HG02763 (cell line): ENCODE measurements around the gene BMPER.

Experiments used
- ATAC-seq: cut with Tn5 transposase; IDR thresholded peaks from one replicate; pipeline ENCODE4 v1.9.1; 2021; ENCODE audit warnings: mild to moderate bottlenecking, moderate library complexity; ENCODE audit not compliant: unreplicated experiment

BMPER gene

DNA sequence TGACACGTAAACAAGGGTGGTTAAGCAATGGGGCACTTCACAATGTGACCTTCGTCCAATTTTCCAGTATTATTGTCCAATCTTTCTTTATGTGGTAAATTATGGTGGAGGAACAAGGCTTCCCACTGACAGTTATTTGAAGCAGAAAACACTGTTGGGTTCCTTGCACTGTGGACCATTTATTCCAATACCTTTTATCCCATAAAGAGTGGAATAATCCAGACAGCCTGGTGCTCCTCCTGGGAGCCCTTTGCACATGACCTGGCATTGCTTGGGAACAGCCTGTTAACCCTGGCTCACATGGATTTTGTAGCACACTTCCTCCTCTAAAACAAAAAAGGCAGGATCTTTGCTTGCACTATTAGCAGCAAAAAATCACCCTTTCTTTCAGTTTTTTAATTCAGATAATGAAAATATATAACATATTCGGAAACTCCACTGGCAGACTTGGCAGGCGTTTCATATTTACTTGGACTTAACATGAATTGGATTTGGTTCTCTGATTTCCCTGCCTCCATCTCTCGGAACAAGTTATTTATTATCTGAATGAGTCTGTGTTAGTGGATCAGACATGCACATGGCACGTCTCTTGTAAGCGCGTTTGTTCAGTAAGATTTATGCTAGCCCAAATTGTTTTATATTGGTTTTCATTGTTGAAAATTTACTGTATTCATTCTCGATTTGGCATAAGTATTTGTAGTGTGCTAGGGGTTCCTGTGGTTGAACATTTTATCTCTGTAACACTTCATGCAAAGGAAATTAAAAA, 59.3 kb downstream of the BMPER start:
- ATAC-seq = no peak

DNA sequence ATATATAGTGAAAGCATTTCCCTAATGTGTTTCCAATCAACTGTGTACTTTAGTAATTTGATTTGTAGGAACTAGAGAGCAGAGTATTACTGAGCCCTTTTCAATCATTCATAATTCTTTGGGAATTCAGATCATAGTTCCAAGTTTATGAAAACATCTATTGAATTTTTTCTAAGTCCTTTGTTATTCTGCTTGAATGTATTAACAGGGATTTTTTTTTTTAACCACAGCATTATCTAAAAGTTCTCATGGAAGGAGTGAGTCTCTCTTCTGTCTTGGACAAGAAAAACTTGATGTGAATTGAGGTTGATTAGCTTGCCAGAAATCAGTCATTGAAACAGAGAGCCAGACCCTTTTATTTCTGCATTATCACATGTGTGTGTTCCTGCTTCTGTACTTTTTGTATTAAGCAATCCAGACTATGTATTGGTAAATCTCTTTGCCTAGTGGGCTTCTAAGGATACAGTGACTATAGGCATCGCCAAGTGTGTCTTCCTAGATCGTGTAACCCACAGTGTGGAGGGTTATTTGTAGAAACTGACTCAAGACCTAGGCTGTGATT, 59.9 kb downstream of the BMPER start:
- no peak for ATAC-seq

DNA sequence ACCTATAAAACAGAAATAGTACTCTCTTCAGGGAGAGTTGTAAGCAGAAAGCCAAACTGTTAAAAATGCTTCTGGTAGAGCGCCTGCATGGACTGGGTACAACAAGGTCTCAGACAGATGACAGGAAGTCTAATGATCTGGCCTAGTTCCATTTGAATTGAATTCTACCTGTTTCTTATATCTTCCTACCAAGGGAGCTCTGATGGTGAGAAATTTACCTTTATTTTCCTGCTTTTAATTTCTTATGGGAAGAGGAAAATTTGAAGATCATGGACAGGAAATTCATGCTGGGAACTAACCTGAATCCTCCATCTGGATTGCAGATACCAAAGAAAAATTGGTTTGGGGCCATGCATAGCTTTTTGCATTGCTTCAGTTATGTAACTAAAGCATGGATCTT, 63.3 kb downstream of the BMPER start:
- no peak for ATAC-seq

DNA sequence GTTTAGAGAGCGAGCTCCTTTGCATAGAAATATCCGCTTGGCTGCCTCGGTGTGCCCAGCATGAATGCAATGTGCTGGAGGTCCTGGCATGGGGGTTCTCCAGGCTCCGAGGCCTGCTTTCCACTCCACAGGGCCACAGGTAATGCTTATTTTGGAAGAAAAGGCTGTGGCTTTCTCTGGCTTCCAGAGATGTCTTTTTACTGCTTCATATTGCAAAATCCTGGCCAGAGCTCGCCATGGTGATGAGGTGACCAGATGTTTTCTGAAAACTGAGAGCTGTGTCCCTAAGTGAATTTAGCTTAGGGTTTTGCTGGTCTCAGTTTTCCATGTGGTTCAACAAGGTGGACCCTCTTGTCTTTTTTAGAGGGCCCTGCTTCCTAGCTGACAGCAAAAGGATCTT, 65.2 kb downstream of the BMPER start:
- no peak for ATAC-seq

DNA sequence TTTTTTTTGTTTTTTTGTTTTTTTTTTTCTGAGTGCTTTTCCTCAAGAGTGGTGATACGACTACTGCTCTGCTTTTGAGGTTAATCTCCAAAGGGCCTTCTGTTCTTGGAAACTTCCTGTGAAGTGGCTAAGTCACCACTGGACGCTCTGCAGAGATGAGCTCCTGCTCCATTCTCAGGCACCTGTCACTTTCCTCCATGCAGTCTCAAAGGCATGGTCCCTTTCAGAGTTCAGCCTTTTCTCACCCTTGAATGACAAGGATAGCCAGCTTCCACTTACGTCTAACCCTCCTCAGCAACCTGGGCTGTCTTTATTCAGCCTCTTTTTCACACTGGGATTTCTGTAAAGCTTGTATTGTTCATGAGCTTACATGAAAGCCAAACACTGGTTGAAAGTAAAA, 65.8 kb downstream of the BMPER start:
- no peak for ATAC-seq

DNA sequence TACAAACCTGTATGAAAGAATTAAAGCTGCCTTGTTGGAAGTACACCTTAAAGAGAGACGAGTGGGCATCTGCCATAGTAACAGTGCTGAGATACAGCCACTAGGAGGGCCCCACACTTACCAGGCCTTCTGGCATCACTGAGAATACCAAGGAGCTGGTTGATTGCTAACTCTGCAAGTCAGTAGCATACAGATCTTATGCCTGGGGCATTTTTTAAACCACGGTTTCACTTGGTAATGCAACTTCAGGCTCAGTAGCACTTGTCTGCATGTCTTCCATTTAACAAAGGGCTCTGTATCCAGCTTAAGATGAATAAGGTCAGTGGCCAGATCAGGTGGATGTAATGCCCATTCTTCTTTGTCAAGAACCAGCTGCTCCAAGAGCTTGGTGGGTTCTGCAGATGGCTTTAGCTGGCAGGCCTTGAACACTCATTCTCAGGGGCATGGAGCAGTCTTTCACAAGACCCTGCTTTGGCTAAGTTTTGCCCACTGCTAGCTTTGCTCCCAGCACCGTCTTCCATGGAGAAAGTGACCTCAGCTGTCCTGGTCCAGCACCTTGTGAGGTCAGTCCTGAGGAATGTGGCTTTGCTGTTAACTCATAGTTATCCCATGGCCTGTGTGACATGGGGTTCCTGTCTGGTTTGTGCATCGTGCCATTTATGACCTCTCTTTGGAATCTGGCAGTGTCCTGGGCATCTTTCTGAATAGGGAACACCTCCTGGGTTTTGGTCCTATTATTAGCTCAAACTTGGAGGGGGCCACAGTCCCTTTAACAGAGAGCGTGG, 68.1 kb downstream of the BMPER start:
- no peak for ATAC-seq

DNA sequence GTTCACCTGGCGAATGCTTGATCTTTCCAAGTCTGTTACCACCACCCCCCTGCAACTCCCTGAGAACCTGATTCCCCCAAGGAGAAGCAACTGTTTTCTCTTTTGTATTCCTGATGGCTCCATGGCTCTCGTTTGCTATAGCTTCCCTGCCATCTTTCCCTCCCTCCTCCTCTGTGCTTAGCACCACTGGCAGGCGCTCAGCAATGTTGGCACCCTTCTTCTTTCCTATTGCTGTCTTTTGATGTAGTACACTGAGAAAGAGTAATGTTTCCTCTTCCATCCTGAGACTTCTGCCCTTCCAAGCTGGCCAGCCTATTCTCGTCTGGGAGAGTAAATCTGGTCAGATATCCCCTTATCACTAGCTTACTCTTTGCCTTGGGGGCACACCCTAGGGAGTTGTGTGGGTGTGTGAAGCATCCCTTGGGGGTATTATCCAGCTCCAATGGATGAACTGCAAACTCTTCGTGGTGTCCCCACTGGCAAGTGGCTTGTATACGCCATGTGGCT, 74.0 kb downstream of the BMPER start:
- no peak for ATAC-seq

DNA sequence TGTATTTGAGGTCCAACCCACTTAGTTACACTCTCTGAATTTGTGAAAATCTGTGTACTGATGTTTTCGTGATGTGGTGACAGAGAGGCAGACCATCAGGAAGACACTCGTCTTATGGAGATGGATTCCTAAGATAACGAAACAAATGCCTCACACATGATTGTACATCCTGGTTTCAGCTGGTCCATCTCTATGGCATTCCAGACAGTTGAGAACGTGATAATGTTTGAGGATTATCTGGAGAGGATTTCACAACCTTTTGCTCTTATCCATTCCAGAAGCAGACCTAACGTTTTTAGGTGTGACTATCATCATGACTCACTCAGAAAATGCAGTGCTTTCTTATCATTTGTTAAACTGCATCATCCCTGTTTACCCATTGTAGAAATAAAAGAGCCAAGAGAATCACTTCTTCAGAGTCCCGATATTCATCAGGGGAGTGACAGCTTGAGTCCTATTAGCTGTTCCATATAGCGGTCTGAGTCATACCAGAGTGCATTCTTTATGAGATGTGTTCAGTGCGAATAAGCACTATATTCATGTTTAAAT, 74.5 kb downstream of the BMPER start:
- ATAC-seq = no peak

DNA sequence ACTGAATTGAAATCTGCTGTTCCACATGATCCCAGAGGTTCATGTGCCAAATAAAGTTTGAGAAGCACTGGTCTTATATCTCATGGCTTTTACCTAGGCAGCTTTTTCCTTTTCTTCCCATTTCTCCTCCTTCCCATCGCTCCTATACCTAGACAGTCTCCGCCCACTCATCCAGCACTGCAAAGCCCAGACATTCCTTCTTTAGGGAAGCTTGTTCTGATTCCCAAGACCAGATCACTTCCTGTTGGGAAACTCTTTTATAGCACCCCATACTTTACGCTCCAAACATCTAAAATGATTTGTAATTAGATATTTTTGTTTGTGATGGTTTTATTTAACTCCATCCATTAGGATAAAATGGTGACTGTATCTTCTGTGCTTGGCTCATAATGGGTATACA, 75.9 kb downstream of the BMPER start:
- no peak for ATAC-seq

DNA sequence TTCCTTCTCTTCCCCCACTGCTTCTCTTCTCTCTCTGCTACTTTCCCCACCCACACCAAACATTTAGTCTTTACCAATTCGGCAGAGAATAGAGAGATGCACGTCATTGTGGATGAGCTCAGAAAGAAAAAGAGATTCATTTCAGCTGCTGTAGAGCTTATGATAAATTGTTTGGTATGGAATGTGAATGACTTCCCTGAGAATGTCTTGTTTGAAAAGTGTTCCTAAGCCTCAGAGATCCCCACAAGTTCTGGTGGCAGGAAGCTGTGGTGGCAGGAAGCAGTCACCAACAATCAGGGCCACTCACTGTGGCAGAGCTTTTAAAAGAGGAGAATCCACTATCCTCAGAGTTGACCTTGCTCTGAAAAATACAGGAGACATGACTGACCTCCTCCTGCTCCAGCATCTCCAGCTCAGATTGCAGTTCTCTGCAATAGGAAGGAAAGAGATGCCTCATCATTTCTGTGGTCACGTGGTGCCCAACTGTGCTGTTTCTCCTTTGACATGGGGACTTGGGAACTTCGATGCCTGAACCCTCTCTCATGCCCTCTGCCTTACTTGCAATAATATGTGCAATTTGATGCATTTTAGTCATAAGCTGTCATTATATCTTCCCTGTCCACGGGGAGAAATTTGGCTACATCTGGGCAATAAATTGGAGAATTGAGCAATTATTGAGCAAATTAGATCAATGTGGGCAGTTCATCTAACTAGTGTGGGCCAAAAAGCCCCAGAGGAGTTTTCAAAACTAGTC, 76.5 kb downstream of the BMPER start:
- ATAC-seq = no peak

DNA sequence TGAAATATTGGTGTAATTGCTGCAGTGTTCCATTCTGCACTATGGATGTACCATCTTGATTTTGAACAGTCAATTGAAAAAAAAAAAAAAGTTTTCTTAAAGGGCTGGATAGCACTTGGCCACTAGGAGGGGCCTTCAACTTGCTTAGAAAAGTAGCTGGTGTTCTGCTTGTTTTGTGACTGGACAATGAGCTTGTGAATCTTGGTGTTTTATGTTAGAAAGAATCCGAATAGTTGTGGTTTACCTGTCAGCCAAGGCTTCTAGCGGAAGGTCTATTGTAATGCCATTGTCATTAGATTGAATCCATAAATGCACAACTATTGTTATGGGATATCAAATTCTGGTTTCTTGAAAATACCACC, 77.1 kb downstream of the BMPER start:
- ATAC-seq = no peak

DNA sequence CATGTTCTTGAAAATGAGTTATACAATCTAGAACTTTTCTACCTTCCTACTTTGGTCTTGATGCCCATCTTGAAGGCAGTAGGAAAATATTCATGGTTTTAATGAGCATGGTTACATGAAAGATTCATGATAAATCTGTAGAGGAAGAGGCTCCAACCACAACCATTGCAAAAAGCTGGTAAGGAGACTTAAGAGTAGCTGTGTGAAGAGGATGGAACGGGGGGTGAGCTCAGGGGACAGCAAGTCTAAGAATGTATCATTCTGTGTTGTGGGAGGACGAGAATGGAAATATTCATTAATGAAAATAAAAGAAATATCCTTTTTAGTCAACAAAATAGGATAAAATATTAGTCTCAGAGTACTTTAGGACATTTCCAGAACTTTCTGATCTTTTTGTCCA, 81.1 kb downstream of the BMPER start:
- ATAC-seq = no peak

DNA sequence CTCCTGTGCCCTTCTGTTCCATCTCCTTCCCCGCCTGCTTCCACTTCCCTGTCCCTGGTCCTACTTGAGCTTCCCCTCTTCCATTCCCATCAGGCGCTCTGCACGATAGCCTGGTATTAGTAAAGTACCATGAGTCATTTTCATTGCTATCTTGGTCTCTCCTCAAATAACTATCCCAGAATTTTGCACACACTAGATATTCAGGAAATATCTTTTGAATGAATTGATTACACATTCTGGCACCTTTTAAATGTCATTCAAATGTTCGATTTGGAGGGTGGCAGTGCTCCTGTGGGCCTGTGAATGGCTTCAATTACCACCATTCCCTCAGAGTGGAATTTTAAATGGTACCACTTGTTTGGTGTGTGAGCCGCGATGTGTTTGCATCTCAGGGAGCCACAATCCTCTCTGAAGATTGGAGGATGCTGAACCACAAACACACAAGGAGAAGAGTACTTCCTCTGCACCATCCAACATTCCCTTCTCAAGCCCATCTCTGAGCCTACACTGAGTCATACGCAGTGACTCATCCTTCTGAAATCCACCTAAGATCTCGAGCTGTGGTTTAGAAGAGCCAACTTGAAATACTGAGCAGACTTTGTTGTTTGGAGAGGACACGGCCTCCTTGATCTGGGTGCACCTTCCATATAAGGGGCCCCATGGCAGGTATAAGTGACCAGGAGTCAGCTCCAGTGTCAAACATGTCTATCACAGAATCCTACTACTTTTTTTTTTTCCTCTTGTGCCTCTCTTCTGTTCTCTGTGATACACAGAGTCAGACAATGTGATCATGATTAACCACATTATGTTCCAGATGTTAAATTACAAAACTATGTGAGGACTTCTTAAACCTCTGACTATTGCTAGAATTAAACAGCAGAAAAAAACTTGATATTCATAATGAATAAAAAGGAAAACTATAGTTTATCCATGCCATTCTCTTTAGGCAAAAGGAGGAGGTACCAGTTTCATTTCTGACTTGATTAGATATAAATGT, 81.9 kb downstream of the BMPER start:
- no peak for ATAC-seq

DNA sequence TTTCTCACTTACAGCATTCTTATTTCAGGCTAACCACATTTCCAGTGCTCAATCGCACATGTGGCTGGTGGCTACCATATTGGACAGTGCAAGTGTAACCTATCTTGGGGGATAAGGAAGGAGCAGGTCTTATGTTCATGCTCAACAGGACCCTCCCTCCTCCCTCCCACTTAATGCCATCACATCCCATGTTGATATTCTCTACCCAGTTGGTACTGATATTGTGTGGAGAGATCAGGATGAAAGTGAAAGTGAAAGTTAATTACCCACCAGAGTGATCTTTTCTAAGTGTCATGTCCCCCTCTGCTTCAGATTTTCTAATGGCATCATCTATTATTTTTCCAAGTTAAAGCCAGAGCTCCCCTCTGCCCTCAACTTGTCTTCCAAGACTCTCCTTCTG, 91.6 kb downstream of the BMPER start:
- ATAC-seq = no peak

DNA sequence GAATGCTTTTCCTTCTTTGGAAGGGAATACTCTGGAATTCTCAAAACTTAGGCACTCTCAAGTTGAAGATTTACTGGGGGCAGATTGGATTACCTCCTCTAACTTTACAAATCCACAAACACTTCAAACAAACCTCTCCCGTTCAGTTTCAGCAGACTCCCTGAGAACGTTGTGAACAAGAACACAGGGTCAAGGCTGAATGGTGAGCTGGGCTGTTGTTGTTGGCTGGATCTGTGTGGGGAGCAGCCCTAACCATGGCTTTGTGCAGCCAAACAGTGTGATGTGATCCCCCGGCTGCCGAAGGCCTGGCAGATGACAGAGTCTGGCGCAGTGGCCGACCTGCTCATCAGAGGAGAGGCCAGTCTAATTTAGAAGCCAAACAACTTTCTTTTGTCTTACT, 93.1 kb downstream of the BMPER start:
- no peak for ATAC-seq

DNA sequence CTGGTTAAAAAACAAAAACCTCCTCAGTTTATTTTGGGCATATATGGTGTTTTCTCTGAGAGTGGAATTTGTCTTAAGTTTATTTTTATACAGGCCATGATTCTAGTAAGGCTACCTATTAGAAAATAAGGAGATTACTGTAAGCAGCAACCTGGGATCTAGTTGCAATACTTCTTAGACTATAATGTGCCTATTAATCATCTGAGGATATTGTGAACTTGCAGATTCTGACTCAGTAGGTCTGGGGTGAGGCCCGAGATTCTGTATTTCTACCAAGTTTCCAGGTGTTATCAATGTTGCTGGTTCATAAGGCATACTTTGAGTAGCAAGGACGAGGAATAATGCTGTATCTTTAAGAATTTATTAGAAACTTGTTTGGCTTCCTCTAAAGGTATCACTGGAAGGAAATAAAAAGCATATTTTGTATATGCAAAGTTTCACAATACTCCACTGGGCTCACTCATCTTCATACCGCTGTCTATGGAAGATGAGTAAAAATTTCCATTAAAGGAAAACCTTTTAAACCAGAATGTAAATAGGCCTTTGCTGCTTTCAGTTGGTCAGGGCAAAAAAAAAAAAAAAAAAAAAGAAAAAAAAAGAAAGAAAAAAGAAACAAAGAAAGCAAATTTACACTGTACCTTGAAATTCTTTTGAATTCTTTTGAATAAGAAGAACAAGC, 105.8 kb downstream of the BMPER start:
- no peak for ATAC-seq

DNA sequence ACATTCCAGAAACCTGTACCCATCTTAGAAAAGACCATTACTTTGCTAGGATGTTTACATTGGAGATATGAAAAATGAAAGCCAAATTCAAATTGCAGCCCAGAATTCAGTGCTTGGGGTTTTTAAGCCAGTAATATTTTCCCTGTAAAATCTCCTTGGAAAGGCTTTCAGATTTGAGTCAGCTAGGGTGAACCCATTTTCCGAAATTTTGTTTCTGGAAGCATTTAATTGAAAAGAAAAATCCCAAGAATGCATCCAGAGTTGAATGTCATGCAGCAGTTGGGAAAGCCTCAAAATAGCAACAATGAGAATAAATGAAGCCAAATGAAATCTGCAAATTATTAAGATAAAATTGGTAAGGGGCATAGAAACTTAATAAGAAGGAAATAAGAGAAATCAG, 106.4 kb downstream of the BMPER start:
- ATAC-seq = no peak

DNA sequence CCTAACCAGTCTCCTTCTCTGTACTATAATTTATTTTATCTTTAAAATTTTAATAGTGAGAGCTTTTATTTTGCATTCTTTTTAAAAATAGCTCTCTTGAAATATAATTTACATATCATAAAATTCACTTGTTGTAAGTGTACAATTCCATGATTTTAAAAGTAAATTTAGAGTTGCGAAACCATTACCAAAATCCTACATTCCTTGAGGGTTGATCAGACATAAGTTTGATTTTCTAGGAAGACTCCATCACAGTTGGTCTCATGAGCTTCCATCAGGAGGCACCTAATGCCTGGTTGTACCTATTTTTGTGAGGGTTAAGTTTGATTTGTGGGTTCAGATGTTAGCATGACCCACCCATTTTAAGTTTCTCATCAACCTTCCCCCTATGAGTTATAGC, 108.1 kb downstream of the BMPER start:
- no peak for ATAC-seq

DNA sequence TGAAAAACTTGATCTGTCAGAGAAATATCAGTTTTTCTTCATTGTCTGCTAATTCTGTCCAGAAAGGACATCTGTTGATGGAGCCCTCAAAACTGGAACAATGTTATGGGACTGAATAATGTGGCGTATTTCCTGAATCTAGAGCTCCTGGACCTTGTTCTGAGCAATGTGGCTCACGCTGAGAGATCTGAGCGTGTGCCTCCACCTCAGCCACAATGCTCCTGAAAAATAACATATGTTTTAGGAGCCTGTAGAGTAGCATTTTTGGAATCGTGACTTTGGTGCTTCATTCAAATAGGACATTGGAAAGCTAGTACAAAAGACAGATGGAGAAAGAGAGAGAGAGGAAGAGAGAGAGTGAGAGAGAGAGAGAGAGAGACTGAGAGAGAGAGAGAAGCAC, 110.3 kb downstream of the BMPER start:
- no peak for ATAC-seq
